ENCODE results near the gene LMAN1L.

Gene LMAN1L

GRCh38 chr15:74863239-74864056, 50.8 kb downstream of the LMAN1L start:
- no peak for DNase-seq

DNA sequence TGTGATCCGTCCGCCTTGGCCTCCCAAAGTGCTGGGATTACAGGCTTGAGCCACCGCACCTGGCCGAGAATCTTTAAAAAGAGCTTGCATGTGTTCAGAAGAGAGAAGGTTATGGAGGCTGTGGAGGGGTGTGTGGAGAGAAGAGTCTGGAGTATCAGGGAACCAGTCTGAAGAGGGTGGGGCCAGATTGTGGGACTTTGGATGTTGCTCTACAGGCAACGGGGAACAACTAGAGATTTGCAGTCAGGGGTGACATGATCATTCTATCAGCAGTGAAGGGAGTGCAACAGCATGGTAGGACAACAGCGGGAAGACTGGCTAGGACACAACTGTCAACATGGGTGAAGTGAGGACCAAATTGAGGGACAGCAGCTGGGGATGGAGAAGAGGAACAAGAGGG, 51.7 kb downstream of the LMAN1L start:
- no peak for DNase-seq

DNA sequence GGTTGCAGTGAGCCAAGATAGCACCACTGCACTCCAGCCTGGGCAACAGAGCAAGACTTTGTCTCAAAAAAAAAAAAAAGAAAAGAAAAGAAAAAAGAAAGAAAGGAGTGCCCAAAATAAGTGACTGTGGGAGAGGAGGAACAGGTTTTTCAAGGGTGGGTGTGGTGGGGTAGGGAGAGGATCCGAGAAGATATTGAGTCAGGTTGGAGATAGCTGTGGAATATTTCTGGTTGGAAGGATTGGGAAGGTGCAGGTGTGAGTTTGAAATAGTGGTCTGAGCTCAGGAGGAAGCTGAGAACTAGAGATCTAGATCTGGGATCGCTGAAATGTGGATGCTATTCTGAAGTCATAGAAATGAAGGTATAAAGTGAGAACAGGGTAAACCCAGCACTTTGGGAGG, 52.7 kb downstream of the LMAN1L start:
- no peak for DNase-seq

GRCh38 chr15:74866090-74866489, 53.5 kb downstream of the LMAN1L start:
- no peak for DNase-seq

GRCh38 chr15:74867466-74868038, 54.9 kb downstream of the LMAN1L start:
- no peak for DNase-seq

- no peak for DNase-seq
Measured at GRCh38 chr15:74868059-74868458, 55.4 kb downstream of the LMAN1L start.

DNA sequence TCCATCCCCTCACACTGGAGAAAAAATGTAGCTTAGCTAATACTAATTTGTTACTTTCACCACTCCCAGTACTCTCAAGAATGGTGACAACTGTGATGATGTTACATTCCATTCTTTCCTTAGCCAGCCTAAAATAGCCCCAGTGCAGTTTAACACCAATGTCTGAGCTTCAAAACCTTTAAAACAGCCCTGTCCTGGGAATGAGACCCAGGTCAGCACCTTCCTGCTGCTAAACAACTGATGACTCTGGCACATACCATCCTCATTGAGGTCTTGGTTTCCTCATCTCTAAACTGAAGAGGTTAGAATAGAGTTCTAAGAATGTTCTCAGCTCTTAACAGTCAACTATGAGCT, 56.7 kb downstream of the LMAN1L start:
- DNase-seq = no peak

DNA sequence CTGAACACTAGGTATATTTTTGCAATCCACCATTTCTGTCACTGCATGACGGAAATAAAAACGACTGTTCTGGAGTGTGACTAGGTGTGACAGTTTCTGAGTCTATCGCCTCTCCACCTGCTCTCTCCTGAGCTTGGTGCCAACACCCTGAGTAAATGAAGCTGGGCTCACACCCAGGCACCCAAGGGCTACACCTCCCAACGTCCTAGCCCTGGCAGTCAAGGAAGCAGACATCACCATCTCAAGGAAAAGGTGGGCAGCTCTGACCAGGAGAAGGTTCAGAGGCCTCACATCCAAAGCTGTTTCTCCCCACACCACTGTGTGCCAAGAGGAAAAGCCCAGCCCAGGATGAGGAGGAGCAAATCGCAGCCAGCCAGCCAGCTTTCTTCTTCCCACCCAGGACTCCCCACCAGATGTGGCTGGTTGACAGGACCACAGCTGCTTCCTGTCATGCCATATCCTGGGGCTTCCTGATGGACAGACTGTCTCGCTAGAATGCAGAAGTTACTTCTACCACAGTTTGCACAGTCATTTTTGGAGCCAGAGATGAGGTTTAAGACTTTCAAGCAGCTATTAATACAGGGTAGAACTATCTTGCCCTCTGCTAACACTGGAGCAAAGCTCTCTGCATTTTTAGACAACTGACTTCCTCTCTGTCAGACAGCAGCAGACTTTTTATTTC, 57.2 kb downstream of the LMAN1L start:
- DNase-seq = peak; percentile 10

DNA sequence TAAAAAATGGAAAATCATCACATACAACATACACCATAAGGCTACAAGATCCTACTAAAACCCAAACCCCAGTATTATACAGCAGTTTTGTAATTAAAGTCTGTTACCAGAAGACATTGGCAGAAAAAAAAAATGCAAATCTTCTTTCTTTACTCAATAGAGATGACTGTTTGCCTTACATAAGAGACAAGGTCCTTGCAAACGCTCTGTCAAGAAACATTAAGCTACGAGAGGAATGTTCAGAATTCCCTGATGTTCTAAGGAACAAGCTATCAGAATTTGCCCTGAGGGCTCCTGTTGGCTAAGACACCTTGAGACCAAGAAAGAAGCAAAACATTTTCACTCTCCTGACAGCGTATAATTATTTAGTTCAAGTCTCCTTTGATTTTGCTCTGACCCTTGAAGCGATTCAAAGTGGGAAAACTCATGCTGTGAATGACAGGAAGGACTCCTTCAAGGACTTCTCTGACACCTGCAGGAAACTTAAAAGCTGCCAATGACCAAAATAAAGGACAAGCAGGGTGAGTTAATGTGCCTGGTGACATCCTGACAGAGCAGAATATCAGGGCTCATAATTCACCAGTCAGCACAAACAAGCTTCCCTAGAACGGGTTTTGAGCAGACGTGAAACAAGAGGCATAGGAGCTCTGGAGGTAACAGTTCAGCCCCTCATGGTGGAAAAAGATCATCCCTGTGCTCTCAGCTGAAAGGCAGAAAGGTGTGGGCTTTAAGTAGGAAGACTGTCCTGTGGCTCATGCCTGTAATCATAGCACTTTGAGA, 58.0 kb downstream of the LMAN1L start:
- DNase-seq = no peak

DNA sequence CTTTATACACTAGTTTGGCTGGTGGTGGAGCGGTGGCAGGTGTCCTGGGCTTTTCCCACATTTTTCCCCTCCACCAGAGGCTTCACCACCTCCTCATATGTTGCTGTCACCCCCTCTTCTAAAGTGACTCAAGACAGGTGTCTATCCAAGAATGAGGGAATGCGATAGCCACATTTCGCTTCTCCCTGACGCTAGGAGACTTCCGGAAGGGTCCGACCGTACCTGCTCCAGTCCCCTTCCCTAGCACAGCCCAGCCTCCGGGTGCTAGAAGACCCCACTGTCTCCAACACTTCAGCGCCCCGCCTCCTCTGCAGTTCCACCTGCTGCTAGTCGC, 60.0 kb downstream of the LMAN1L start:
- no peak for DNase-seq

DNA sequence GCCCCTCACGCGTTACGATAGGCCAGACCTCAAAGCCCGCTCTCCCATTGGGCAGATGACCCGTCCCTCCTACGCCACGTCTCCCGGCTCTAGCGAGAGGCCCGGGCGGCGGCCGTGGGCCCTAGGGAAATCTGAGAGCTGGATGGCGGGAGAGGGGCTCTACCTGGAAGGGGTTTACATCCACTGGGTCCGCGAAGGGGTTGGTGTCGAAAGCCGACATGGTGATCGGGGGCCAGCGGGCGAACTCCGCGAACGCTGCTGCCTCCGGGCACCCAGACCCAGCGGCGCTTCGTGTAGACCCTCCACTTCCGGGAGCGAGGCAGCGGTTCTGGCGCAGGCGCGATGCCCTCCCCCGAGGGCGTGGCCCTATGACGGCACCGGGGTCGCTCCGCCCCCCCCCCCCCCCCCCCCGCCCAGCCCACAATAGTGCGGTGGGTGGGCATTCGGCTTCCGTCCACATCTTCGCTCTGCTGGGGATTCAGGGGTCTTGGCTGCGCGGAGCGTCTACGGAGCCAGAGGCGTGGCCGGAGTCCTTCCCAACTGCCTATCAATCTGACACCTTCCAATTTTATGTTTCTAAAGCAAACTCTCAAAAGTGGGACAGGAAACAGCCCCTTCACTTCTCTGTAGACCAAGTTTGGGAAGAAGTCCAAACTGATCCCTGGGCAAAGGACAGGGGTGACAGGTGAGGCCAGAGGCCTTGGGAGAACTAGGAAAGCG, 60.6 kb downstream of the LMAN1L start, which contains the start of gene SCAMP2:
Gene SCAMP2, minus strand, starts transcription at position 330 of the 720 bp plus-strand sequence. Its CDS starts 110 bp downstream, at position 220.
- peak; percentile 85 for DNase-seq

- no peak for DNase-seq
Measured at GRCh38 chr15:74873756-74874424, 61.3 kb downstream of the LMAN1L start.
